Tibial nerve (tissue), 4 donors: ENCODE data around the gene KRTAP19-1. TPM values are rescaled to one million over a fixed set of nuclear protein-coding genes. Genes with fewer than 3 reads are reported as not detected.

Experiments used
- DNase-seq, 2 donors: peaks; one replicate each; pipeline ENCODE4 v3.0.0-alpha.2; 2019; ENCODE audit warnings: low spot score in 2 of 2
- H3K27ac ChIP-seq, 4 donors: fragments of 200-600 bp; sonication (generic) in 3 of 4; one replicate each; pipeline ENCODE4 v1.5.1; 2017 to 2019; ENCODE audit warnings: mild to moderate bottlenecking in 1 of 4
- H3K27me3 ChIP-seq, 2 donors: fragments of 200-600 bp; sonication (generic) in 1 of 2; one replicate each; pipeline versions ENCODE4 v1.5.1 to v1.6.0; 2017 to 2019
- H3K36me3 ChIP-seq, 3 donors: fragments of 200-600 bp; sonication (generic); one replicate each; pipeline ENCODE4 v1.5.1; 2018 to 2019
- H3K4me1 ChIP-seq, 4 donors: fragments of 200-600 bp; sonication (generic) in 3 of 4; one replicate each; pipeline ENCODE4 v1.5.1; 2017 to 2019
- H3K4me3 ChIP-seq, 4 donors: fragments of 200-600 bp; sonication (generic) in 3 of 4; one replicate each; pipeline ENCODE4 v1.5.1; 2017 to 2019; ENCODE audit warnings: mild to moderate bottlenecking in 1 of 4, moderate library complexity in 1 of 4
- H3K9me3 ChIP-seq, 4 donors: fragments of 200-600 bp; sonication (generic) in 3 of 4; one replicate each; pipeline ENCODE4 v1.5.1; 2017 to 2019
- EP300 ChIP-seq, 2 donors: sonication (generic); formaldehyde crosslinking; IDR thresholded peaks; one replicate each; pipeline ENCODE4 v1.6.1; 2017; ENCODE audit warnings: antibody characterized with exemption in 2 of 2, mild to moderate bottlenecking in 1 of 2
- POLR2A ChIP-seq, 2 donors: fragments of 450-650 bp; IDR thresholded peaks; one replicate each; pipeline ENCODE4 v1.6.1; 2017; ENCODE audit warnings: antibody characterized with exemption in 2 of 2, mild to moderate bottlenecking in 2 of 2, moderate library complexity in 2 of 2
- WGBS, 2 donors: methylation state at CpG; one replicate each; pipeline ENCODE4 v1.1.5; 2018; 5-methylcytosine and 5-hydroxymethylcytosine counted together
- total RNA-seq, 4 donors: library from RNA; depleted of rRNA; stranded (reverse); fragments of >200 nt; gene quantifications; one replicate each; pipeline ENCODE4 v1.1.0, GENCODE V29; 2016
- TF ChIP-seq, protein P1 (sequence below), 5 experiments: fragments of 200-600 bp in 3 of 5; fragments of 450-650 bp in 2 of 5; sonication (generic) in 3 of 5; IDR thresholded peaks; one replicate each; pipeline ENCODE4 v1.5.1; 2016 to 2019; ENCODE audit warnings: antibody characterized with exemption in 5 of 5, mild to moderate bottlenecking in 3 of 5, moderate library complexity in 2 of 5

KRTAP19-1 gene
- total RNA-seq, 4 donors from 2014 or later = not detected

- H3K4me1 ChIP-seq = no peaks in the 10 kb centered on the region
- 78 to 80% methylated on average over 4 of the region's 4 CpGs for WGBS, 2 donors
- TF ChIP-seq, protein P1, sequence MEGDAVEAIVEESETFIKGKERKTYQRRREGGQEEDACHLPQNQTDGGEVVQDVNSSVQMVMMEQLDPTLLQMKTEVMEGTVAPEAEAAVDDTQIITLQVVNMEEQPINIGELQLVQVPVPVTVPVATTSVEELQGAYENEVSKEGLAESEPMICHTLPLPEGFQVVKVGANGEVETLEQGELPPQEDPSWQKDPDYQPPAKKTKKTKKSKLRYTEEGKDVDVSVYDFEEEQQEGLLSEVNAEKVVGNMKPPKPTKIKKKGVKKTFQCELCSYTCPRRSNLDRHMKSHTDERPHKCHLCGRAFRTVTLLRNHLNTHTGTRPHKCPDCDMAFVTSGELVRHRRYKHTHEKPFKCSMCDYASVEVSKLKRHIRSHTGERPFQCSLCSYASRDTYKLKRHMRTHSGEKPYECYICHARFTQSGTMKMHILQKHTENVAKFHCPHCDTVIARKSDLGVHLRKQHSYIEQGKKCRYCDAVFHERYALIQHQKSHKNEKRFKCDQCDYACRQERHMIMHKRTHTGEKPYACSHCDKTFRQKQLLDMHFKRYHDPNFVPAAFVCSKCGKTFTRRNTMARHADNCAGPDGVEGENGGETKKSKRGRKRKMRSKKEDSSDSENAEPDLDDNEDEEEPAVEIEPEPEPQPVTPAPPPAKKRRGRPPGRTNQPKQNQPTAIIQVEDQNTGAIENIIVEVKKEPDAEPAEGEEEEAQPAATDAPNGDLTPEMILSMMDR (IDR thresholded peaks at IDR 0.05) = no peak
- TF ChIP-seq POLR2A (IDR thresholded peaks at IDR 0.05) (no peak), EP300 (IDR thresholded peaks at IDR 0.05) (no peak)
Measured at GRCh38 chr21:30497065-30497464, 16.9 kb upstream of the KRTAP19-1 start, which contains the start of gene KRTAP19-4. KRTAP19-4 (minus strand) TSS chr21:30497165; CDS start chr21:30497110, 55 bp downstream.

DNA sequence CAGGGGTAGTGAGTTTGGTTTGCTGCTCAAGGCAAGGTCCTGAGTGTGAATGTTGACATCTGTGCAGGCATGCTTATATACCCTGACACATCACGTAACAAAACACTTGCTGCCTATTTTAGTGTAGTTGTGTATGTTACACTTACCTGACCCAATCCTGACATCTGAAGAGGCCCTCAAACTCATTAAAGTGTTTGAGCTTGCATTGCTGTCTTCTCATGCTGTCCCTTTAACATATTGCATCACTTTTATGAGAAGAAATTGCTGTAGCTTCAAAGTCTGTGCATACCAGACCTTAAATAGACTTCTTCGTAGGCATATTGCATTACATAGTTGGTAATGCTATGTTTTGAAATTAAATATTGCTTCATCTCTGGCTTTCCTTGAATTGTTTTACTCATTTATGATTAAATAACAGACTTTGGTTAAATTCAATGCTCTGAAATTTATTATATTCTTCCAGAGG, 11.8 kb upstream of the KRTAP19-1 start, which contains the start of gene KRTAP19-3:
Gene KRTAP19-3, minus strand, starts transcription at position 51 of the 466 bp plus-strand sequence. CDS start 56 bp downstream, outside the sequence.
- no peak for DNase-seq
- H3K9me3 ChIP-seq = no peaks in the 10 kb centered on the region
- no peak for TF ChIP-seq POLR2A (IDR thresholded peaks at IDR 0.05)
- TF ChIP-seq EP300 (IDR thresholded peaks at IDR 0.05) = no peak
- TF ChIP-seq, protein P1 (IDR thresholded peaks at IDR 0.05) = no peak
- no peaks in the 10 kb centered on the region for H3K36me3 ChIP-seq
- no peak within 1 kb of the TSS for H3K27ac ChIP-seq
- WGBS, 2 donors = 80 to 87% methylated on average over 2 of the region's 2 CpGs
- no peak within 1 kb of the TSS for H3K4me3 ChIP-seq
- no peaks in the 10 kb centered on the region for H3K27me3 ChIP-seq
- H3K4me1 ChIP-seq = no peaks in the 10 kb centered on the region

More at GRCh38 chr21:30497065-30497464, 16.9 kb upstream of the KRTAP19-1 start, which contains the start of gene KRTAP19-4:
- DNase-seq = no peak
- no peaks in the 10 kb centered on the region for H3K9me3 ChIP-seq
- H3K4me3 ChIP-seq = no peak within 1 kb of the TSS
- H3K27me3 ChIP-seq = no peaks in the 10 kb centered on the region
- no peak within 1 kb of the TSS for H3K27ac ChIP-seq
- H3K36me3 ChIP-seq = no peaks in the 10 kb centered on the region

DNA sequence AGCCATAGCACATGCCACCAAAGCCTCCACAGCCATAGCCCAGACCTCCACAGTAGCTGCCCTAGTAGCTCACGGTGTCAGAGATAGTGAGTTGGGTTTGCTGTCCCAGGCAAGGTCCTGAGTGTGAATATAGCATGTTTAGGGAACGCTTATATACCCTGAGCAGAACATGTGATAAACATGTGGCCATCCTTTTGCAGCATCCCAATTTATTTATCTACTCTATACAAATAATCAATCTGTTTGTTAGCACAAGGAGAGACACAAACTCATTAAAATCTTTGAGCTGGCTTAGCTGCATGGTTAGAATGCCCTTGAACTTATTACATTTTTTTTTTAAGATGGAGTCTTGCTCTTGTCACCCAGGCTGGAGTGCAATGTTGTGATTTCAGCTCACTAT, 7.2 kb upstream of the KRTAP19-1 start, which contains the start of gene KRTAP19-2:
Gene KRTAP19-2, minus strand, starts transcription at position 101 of the 400 bp plus-strand sequence. Its CDS starts 88 bp downstream, at position 13.
- no peaks in the 10 kb centered on the region for H3K36me3 ChIP-seq
- no peak within 1 kb of the TSS for H3K4me3 ChIP-seq
- no peaks in the 10 kb centered on the region for H3K4me1 ChIP-seq
- DNase-seq = no peak
- 88 to 95% methylated on average over 2 of the region's 2 CpGs for WGBS, 2 donors
- peaks cover 0 to 14% (median 0%) of the 10 kb centered on the region in 4 donors for H3K9me3 ChIP-seq
- no peaks in the 10 kb centered on the region for H3K27me3 ChIP-seq
- no peak within 1 kb of the TSS for H3K27ac ChIP-seq
- TF ChIP-seq, protein P1 (IDR thresholded peaks at IDR 0.05) = no peak
- TF ChIP-seq EP300 (IDR thresholded peaks at IDR 0.05) (no peak), POLR2A (IDR thresholded peaks at IDR 0.05) (no peak)

GRCh38 chr21:30486180-30486579, 6.0 kb upstream of the KRTAP19-1 start:
- DNase-seq = no peak
- WGBS, 2 donors = 65 to 67% methylated on average over 2 of the region's 2 CpGs
- H3K4me3 ChIP-seq = no peak overlapping the region
- H3K27me3 ChIP-seq = no peaks in the 10 kb centered on the region
- H3K27ac ChIP-seq = no peak overlapping the region
- TF ChIP-seq, protein P1 (IDR thresholded peaks at IDR 0.05) = no peak
- no peak for TF ChIP-seq EP300 (IDR thresholded peaks at IDR 0.05)
- no peak for TF ChIP-seq POLR2A (IDR thresholded peaks at IDR 0.05)
- peaks cover 0 to 14% (median 0%) of the 10 kb centered on the region in 4 donors for H3K9me3 ChIP-seq
- no peaks in the 10 kb centered on the region for H3K4me1 ChIP-seq
- no peaks in the 10 kb centered on the region for H3K36me3 ChIP-seq

DNA sequence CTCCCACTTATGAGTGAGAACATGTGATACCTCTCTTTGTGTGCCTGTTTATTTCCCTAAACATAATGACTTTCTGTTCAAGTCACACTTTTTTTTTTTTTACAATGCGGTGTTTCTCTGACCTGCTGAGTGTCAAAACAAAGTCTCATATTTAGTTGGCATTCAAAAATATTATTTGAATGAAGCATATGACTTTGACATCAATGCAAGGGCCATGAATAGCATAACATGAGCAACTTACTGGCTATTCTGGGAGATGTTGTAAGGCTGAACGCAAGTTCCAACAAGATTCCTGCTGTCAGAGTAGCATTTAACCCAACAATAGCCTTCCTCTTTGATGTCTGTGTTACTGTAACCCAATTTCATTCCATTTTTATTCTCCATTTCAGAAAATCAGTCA, 2.0 kb upstream of the KRTAP19-1 start:
- H3K4me3 ChIP-seq = no peak overlapping the region
- 41 to 42% methylated on average over 2 of the region's 2 CpGs for whole genome bisulfite sequencing, 2 donors
- H3K4me1 ChIP-seq = no peaks in the 10 kb centered on the region

More for the DNA sequence above, 2.0 kb upstream of the KRTAP19-1 start:
- Histone ChIP-seq H3K27ac (no peak overlapping the region), H3K9me3 (peaks cover 0 to 14% (median 0%) of the 10 kb centered on the region in 4 donors), H3K27me3 (no peaks in the 10 kb centered on the region), H3K36me3 (no peaks in the 10 kb centered on the region)
- DNase-seq = no peak
- TF ChIP-seq, protein P1 (IDR thresholded peaks at IDR 0.05) = no peak
- no peak for TF ChIP-seq POLR2A (IDR thresholded peaks at IDR 0.05)
- no peak for TF ChIP-seq EP300 (IDR thresholded peaks at IDR 0.05)
